SK-N-SH (cell line): ENCODE results near the gene HYAL1. TPM values are rescaled to one million over a fixed set of nuclear protein-coding genes. Genes with fewer than 3 reads are reported as not detected.

Experiments
- CTCF ChIA-PET: fragments of 300-600, 350-600 bp; formaldehyde crosslinking; extraction: SDS; loops from one replicate; lab custom pipeline; 2021; lab: Yijun Ruan, JAX
- POLR2A ChIA-PET: fragments of 350-600 bp; sonication (Branson Sonifier 250); formaldehyde crosslinking; extraction: SDS; loops from one replicate; lab custom pipeline; 2020; ENCODE audit warnings: antibody characterized with exemption, inconsistent platforms; lab: Yijun Ruan, JAX
- DNase-seq: peaks from one replicate; pipeline ENCODE4 v3.0.0; 2012
- H2AFZ ChIP-seq: fragments of 200-600 bp; sonication (generic); 2 replicates; pipeline ENCODE4 v1.8.1; 2016; ENCODE audit warnings: antibody characterized with exemption, mild to moderate bottlenecking, low read depth
- H3F3A ChIP-seq: fragments of 200-600 bp; sonication (generic); replicated peaks from 2 replicates; pipeline ENCODE3; 2016; ENCODE audit warnings: antibody characterized with exemption, mild to moderate bottlenecking; ENCODE audit not compliant: insufficient read depth
- H3K27ac ChIP-seq, 2 experiments: fragments of 200-500 bp in 1 of 2; fragments of 200-600 bp in 1 of 2; sonication (Bioruptor generic) in 1 of 2; sonication (generic), shearing (Covaris generic) in 1 of 2; 2 replicates each; pipeline versions ENCODE4 v1.5.1 to v1.6.1; 2014 to 2016; ENCODE audit warnings: low read depth in 2 of 2, inconsistent platforms in 1 of 2, low read length in 1 of 2, mild to moderate bottlenecking in 1 of 2, mixed read lengths in 1 of 2
- H3K27me3 ChIP-seq: fragments of 200-600 bp; sonication (generic), shearing (Covaris generic); 2 replicates; pipeline ENCODE4 v1.6.1; 2016; ENCODE audit warnings: mixed run types; ENCODE audit not compliant: insufficient read depth
- H3K36me3 ChIP-seq, 2 experiments: fragments of 200-500 bp in 1 of 2; fragments of 200-600 bp in 1 of 2; sonication (Bioruptor generic) in 1 of 2; sonication (generic) in 1 of 2; replicated peaks in 1 of 2; 2 replicates each; pipeline versions ENCODE3 to v1.5.1; 2014 to 2016; ENCODE audit warnings: low read length in 1 of 2, mild to moderate bottlenecking in 1 of 2; ENCODE audit not compliant: insufficient read depth in 2 of 2, control insufficient read depth in 1 of 2
- H3K4me1 ChIP-seq, 2 experiments: fragments of 200-500 bp in 1 of 2; fragments of 200-600 bp in 1 of 2; sonication (Bioruptor generic) in 1 of 2; sonication (generic), shearing (Covaris generic) in 1 of 2; 2 replicates each; pipeline versions ENCODE4 v1.5.1 to v1.6.1; 2014 to 2016; ENCODE audit warnings: low read depth in 1 of 2, low read length in 1 of 2, mixed run types in 1 of 2; ENCODE audit not compliant: insufficient read depth in 2 of 2, control insufficient read depth in 1 of 2
- H3K4me2 ChIP-seq: fragments of 200-600 bp; sonication (generic), shearing (Covaris generic); 2 replicates; pipeline ENCODE4 v1.6.1; 2017; ENCODE audit warnings: mixed run types
- H3K4me3 ChIP-seq, 2 experiments: fragments of 200-500 bp in 1 of 2; fragments of 200-600 bp in 1 of 2; sonication (Bioruptor generic) in 1 of 2; sonication (generic), shearing (Covaris generic) in 1 of 2; 2 replicates each; pipeline versions ENCODE4 v1.5.1 to v1.8.1; 2014 to 2016; ENCODE audit warnings: low read depth in 2 of 2, inconsistent platforms in 1 of 2, low read length in 1 of 2, mild to moderate bottlenecking in 1 of 2, mixed read lengths in 1 of 2, moderate library complexity in 1 of 2
- H3K79me2 ChIP-seq: fragments of 200-600 bp; sonication (generic); 2 replicates; pipeline ENCODE4 v1.8.1; 2017; ENCODE audit warnings: mild to moderate bottlenecking; ENCODE audit not compliant: insufficient read depth
- H3K9ac ChIP-seq: fragments of 200-600 bp; sonication (generic); 2 replicates; pipeline ENCODE4 v1.6.1; 2017; ENCODE audit warnings: mixed run types
- H3K9me2 ChIP-seq: fragments of 200-600 bp; sonication (generic); 2 replicates; pipeline ENCODE4 v1.6.1; 2017; ENCODE audit warnings: mixed run types
- H3K9me3 ChIP-seq: fragments of 200-600 bp; sonication (generic); 2 replicates; pipeline ENCODE4 v1.6.1; 2017; ENCODE audit warnings: mixed run types, mild to moderate bottlenecking, moderate library complexity
- H4K20me1 ChIP-seq: fragments of 200-600 bp; sonication (generic); 2 replicates; pipeline ENCODE4 v1.6.1; 2017; ENCODE audit warnings: mild to moderate bottlenecking, mixed run types; ENCODE audit not compliant: insufficient read depth
- ELF1 ChIP-seq: IDR thresholded peaks from 2 replicates; pipeline ENCODE4 v1.4.0; 2012
- EZH2phosphoT487 ChIP-seq: fragments of 200-600 bp; sonication (generic); IDR thresholded peaks from 2 replicates; pipeline ENCODE4 v1.6.1; 2017; ENCODE audit warnings: low read depth, mixed run types, mild to moderate bottlenecking, antibody characterized with exemption, moderate library complexity, borderline replicate concordance
- FOXJ3 ChIP-seq: sonication (generic); formaldehyde crosslinking; IDR thresholded peaks from 2 replicates; pipeline ENCODE4 v1.5.1; 2020; ENCODE audit warnings: mild to moderate bottlenecking, missing genetic modification reagents
- GATA2 ChIP-seq: sonication (generic); formaldehyde crosslinking; IDR thresholded peaks from 2 replicates; pipeline ENCODE4 v1.5.0; 2020; ENCODE audit warnings: mild to moderate bottlenecking, missing genetic modification reagents
- JUND ChIP-seq: IDR thresholded peaks from 2 replicates; pipeline ENCODE4 v1.4.0; 2012
- MXI1 ChIP-seq: IDR thresholded peaks from 2 replicates; pipeline ENCODE4 v1.6.1; 2012; ENCODE audit warnings: mild to moderate bottlenecking, low read depth, low read length, improper control_type of control experiment
- NRF1 ChIP-seq: IDR thresholded peaks from 2 replicates; pipeline ENCODE4 v1.6.1; 2012; ENCODE audit warnings: low read depth, mild to moderate bottlenecking, low read length
- PBX3 ChIP-seq: IDR thresholded peaks from 2 replicates; pipeline ENCODE4; 2012
- POLR2AphosphoS5 ChIP-seq: IDR thresholded peaks from 2 replicates; pipeline ENCODE4 v1.6.1; 2012; ENCODE audit warnings: low read depth, low read length
- RCOR1 ChIP-seq: fragments of 150-350 bp; IDR thresholded peaks from 2 replicates; pipeline ENCODE4 v1.6.1; 2017; ENCODE audit warnings: antibody characterized with exemption, low read length
- SIN3A ChIP-seq: IDR thresholded peaks from 2 replicates; pipeline ENCODE4 v1.6.1; 2012; ENCODE audit warnings: low read depth, mild to moderate bottlenecking, low read length, moderate library complexity, borderline replicate concordance
- TCF12 ChIP-seq: IDR thresholded peaks from 2 replicates; pipeline ENCODE4 v1.4.0; 2012
- WGBS: methylation state at CpG from one replicate; pipeline ENCODE4 v1.1.6; 2017; ENCODE audit warnings: low lambda C conversion rate; 5-methylcytosine and 5-hydroxymethylcytosine counted together
- polyA plus RNA-seq, 3 experiments: library from polyadenylated mRNA; depleted of rRNA; stranded (reverse); fragments of >200 nt; gene quantifications; 2 replicates each; pipeline ENCODE4 v1.2.3, GENCODE V29; 2012
- TF ChIP-seq, protein P1 (sequence below): IDR thresholded peaks from 2 replicates; pipeline ENCODE4 v1.4.0; 2012; ENCODE audit warnings: low read depth, borderline replicate concordance
- TF ChIP-seq, protein P2 (sequence below): IDR thresholded peaks from 2 replicates; pipeline ENCODE4 v1.4.0; 2012; ENCODE audit warnings: low read depth, borderline replicate concordance

HYAL1 gene
- polyA plus RNA-seq, 1 of the 3 experiments (the other 2 are of a cell fraction) = 0.30 TPM

DNA sequence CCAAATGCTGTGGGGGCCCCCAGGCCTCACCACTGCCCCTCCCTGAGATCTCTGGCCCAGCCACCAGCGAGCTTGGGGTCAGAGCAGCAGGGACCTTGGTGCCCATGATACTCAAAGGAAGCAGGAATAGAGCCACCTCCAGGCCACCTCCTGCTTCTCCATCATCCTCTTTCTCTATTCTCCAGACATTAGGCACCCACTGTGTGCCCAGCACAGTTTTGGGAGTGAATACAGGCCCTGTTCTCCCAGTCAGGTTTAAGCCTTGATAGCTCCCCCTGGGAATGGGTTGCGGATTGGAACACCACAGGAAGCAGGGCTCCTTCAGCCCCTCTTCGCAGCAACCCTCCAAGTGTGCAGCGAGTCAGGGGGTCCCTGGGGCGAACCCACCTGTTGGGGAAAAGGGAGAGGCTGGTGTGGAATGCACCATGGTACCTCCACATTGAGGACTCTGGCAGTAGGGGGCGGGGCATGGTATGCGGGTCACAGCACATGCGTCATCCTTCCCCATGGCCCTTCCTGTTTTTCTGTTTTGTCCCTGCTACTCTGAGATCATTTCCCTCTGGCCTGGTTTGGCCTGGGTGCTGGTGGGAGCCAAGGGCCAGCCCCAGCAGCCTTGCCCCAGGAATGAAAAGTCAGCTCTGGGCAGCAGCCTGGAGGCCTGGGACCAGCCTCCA is 48.7 kb downstream of the HYAL1 start:
- no peaks in the 10 kb centered on the region for H3K27me3 ChIP-seq
- no peaks in the 10 kb centered on the region for H3K9me2 ChIP-seq
- 89% methylated on average over 8 of the region's 8 CpGs for WGBS
- no peak for DNase-seq
- TF ChIP-seq FOXJ3 = no peak
- TF ChIP-seq TCF12 = no peak
- TF ChIP-seq, protein P1, sequence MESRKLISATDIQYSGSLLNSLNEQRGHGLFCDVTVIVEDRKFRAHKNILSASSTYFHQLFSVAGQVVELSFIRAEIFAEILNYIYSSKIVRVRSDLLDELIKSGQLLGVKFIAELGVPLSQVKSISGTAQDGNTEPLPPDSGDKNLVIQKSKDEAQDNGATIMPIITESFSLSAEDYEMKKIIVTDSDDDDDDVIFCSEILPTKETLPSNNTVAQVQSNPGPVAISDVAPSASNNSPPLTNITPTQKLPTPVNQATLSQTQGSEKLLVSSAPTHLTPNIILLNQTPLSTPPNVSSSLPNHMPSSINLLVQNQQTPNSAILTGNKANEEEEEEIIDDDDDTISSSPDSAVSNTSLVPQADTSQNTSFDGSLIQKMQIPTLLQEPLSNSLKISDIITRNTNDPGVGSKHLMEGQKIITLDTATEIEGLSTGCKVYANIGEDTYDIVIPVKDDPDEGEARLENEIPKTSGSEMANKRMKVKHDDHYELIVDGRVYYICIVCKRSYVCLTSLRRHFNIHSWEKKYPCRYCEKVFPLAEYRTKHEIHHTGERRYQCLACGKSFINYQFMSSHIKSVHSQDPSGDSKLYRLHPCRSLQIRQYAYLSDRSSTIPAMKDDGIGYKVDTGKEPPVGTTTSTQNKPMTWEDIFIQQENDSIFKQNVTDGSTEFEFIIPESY = no peak
- TF ChIP-seq PBX3 = no peak
- TF ChIP-seq NRF1 = no peak
- no peak for TF ChIP-seq JUND
- no peak for TF ChIP-seq EZH2phosphoT487
- no peak for TF ChIP-seq POLR2AphosphoS5
- TF ChIP-seq SIN3A = no peak
- no peak for TF ChIP-seq MXI1
- TF ChIP-seq ELF1 = no peak
- TF ChIP-seq, protein P2, sequence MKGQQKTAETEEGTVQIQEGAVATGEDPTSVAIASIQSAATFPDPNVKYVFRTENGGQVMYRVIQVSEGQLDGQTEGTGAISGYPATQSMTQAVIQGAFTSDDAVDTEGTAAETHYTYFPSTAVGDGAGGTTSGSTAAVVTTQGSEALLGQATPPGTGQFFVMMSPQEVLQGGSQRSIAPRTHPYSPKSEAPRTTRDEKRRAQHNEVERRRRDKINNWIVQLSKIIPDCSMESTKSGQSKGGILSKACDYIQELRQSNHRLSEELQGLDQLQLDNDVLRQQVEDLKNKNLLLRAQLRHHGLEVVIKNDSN = no peak
- no peak for TF ChIP-seq RCOR1
- TF ChIP-seq GATA2 = no peak
- no peak overlapping the region for H3K4me3 ChIP-seq
- CTCF ChIA-PET = interaction anchor here (0.7 to 61.6 kb wide), 5 partner anchors 7 to 68 kb away, joined by 3 to 1375 read pairs (median 180); partner anchors contain the start of genes GNAI2 and GNAT1
- H3K4me2 ChIP-seq = no peak overlapping the region
- peaks cover 27 to 56% of the 10 kb centered on the region in 2 experiments for H3K36me3 ChIP-seq
- H3K4me1 ChIP-seq = peaks cover 4 to 6% of the 10 kb centered on the region in 2 experiments; a peak in 1 of 4 replicates
- no peak overlapping the region for H2AFZ ChIP-seq
- peaks cover 53% of the 10 kb centered on the region for H4K20me1 ChIP-seq
- POLR2A ChIA-PET = no interaction called here
- peaks cover 52% of the 10 kb centered on the region for H3K79me2 ChIP-seq
- peak overlapping the region in 1 of 2 experiments; percentile 11; a peak in 2 of 4 replicates for H3K27ac ChIP-seq
- H3K9me3 ChIP-seq = no peaks in the 10 kb centered on the region
- no peak overlapping the region for H3K9ac ChIP-seq
- H3F3A ChIP-seq = peaks cover 29% of the 10 kb centered on the region
